OCI-M2 (cell line): ENCODE measurements around the gene TCF7L2.

Experiments used
- DNase-seq: peaks from one replicate; lab custom pipeline; 2025; ENCODE audit not compliant: unreplicated experiment; lab: John Stamatoyannopoulos, UW

Gene TCF7L2

GRCh38 chr10:113139699-113140098, 189.7 kb downstream of the TCF7L2 start:
- DNase-seq = no peak

GRCh38 chr10:113140143-113141011, 190.3 kb downstream of the TCF7L2 start:
- DNase-seq = no peak

- DNase-seq = no peak
Observed at GRCh38 chr10:113142601-113143362, 192.7 kb downstream of the TCF7L2 start.

- no peak for DNase-seq
Observed at GRCh38 chr10:113144576-113144975, 194.5 kb downstream of the TCF7L2 start.

- DNase-seq = no peak
Observed at GRCh38 chr10:113148071-113148825, 198.2 kb downstream of the TCF7L2 start.

- DNase-seq = no peak
Observed at GRCh38 chr10:113148901-113149300, 198.9 kb downstream of the TCF7L2 start.

GRCh38 chr10:113149626-113150025, 199.6 kb downstream of the TCF7L2 start:
- DNase-seq = no peak

GRCh38 chr10:113151190-113151666, 201.2 kb downstream of the TCF7L2 start:
- no peak for DNase-seq

GRCh38 chr10:113153493-113154102, 203.6 kb downstream of the TCF7L2 start:
- DNase-seq = no peak

GRCh38 chr10:113157441-113157840, 207.4 kb downstream of the TCF7L2 start:
- no peak for DNase-seq

- no peak for DNase-seq
Observed at GRCh38 chr10:113158183-113158582, 208.1 kb downstream of the TCF7L2 start.

GRCh38 chr10:113159563-113159962, 209.5 kb downstream of the TCF7L2 start:
- no peak for DNase-seq

- DNase-seq = no peak
Observed at GRCh38 chr10:113160641-113161040, 210.6 kb downstream of the TCF7L2 start.

- DNase-seq = no peak
Observed at GRCh38 chr10:113161066-113161465, 211.0 kb downstream of the TCF7L2 start.

- no peak for DNase-seq
Observed at GRCh38 chr10:113162960-113163359, 212.9 kb downstream of the TCF7L2 start.

- DNase-seq = no peak
Observed at GRCh38 chr10:113165673-113166072, 215.6 kb downstream of the TCF7L2 start.

- no peak for DNase-seq
Observed at GRCh38 chr10:113167702-113168101, 217.7 kb downstream of the TCF7L2 start.

GRCh38 chr10:113168584-113168983, 218.5 kb downstream of the TCF7L2 start:
- no peak for DNase-seq

- no peak for DNase-seq
Observed at GRCh38 chr10:113169111-113169510, 219.1 kb downstream of the TCF7L2 start.

GRCh38 chr10:113169853-113170460, 219.9 kb downstream of the TCF7L2 start:
- DNase-seq = no peak
